GM18499 (cell line): ENCODE measurements around the gene ZNF615.
"Not testable (repeated sequence)": the region's sequence is repeated elsewhere in the genome, so short reads cannot be mapped to it uniquely, and the experiment has no call there.

Experiments
- ATAC-seq: cut with Tn5 transposase; IDR thresholded peaks from one replicate; pipeline ENCODE4 v1.9.1; 2021; ENCODE audit warnings: moderate number of reproducible peaks; ENCODE audit not compliant: insufficient read depth, unreplicated experiment

The ZNF615 gene

DNA sequence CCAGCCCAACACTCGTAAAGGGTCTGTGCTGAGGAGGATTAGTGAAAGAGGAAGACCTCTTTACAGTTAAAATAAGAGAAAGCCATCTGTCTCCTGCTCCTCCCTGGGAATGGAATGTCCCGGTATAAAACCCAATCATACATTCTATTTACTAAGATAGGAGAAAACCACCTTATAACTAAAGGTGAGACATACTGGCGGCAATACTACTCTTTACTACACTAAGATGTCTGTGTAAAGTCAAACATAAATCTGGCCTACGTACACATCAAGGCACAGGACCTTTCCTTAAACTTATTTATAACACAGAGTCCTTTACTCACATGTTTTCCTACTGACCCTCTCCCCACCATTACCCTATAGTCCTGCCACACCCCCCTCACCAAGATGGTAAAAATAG, 24.6 kb downstream of the ZNF615 start:
- no peak for ATAC-seq

DNA sequence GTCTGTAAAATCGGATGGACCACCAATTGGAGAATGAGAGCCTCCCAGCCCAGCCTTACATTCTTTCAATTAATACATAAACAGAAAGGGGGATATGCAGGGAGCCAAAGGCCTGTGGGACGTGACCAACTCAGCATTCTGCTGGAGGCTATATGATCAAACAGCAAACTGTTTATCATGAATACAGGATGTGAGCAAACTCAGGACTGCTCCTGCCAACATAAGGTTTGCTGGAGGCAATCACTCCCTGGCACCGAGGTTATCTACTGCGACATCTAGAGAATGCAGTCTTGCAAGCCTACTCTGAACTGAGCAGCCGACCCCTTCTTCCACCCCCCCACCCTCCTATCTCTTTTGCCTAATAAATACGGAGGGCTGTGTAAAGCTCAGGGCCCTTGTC, 27.1 kb downstream of the ZNF615 start:
- not testable (repeated sequence) for ATAC-seq

DNA sequence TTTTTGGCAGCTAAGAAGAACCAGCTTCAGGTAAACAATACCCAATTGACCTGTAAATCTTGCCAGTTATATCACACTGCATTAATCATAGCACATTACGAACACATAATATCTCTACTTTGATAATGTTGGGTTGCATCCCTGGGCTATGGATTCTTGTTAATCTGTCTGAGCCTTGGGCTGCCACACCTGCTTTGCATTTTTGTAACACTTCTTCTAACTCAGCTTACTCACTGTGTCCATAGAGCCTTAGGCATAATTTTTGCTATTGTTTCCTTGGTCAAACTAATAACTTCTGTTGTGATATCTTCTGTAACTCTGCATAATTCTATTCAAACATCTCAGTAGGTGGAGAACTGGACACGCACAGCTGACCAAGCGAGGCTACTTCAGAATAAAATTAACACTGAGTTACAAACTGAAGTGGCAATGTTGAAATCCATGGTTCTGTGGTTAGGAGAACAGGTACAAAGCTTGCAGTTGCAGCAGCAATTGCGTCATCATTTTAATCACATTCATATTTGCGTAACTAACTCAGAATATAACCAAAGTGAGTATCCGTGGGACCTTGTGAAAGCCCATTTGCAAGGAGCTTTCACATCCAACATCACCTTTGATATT, 27.8 kb downstream of the ZNF615 start:
- ATAC-seq = no peak

DNA sequence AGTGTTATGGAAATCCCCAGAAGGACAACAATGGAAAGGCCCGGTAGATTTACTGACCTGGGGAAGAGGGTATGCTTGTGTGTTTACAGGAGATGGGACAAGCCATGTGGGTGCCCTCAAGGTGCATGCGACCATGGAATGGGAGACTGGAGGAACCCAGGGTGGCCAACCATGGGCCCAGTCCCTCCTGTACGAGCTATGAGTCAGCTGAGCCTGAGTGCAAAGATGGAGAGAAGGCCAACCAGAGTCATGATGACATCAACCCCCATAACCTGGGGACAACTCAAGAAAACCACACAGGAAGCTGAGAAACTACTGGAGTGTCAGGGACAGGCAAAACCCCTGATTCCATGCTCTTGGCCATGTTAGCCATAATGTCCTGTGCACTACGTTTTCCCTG, 29.1 kb downstream of the ZNF615 start:
- no peak for ATAC-seq

DNA sequence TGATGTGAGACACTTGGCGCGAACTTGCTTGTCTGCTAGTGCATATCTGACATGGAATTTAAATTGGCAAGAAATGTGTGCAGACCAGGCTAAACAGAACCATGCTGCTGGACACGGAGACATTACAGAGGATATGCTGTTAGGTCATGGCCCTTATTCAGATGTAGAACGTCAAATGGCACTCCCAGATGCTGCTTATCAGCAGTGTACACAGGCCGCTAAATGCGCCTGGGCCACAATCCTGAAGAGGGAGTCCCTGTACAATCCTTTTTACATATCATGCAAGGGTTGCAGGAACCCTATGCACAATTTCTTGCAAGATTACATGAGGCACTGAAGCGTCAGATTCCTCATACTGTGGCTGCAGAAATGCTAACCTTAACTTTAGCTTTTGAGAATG, 30.7 kb downstream of the ZNF615 start:
- ATAC-seq = no peak

DNA sequence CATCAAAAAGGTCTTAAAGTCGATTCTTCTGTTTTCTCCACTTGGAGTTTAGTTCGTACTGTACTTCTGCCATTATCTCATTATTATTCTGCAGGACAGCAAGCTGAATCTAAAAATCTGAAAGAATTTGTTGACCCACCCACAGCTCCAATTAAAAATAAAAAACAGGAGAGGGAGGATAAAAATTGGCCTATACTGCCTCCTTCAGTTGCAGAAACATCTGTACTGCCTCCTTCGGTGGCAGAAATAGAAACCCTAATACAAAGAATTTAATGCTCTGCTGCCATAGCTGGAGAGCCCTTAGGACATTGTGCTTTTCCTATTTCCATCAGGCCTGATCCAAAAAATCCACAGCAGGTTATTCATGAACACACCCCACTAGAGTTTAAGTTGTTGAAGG, 31.2 kb downstream of the ZNF615 start:
- ATAC-seq = no peak

DNA sequence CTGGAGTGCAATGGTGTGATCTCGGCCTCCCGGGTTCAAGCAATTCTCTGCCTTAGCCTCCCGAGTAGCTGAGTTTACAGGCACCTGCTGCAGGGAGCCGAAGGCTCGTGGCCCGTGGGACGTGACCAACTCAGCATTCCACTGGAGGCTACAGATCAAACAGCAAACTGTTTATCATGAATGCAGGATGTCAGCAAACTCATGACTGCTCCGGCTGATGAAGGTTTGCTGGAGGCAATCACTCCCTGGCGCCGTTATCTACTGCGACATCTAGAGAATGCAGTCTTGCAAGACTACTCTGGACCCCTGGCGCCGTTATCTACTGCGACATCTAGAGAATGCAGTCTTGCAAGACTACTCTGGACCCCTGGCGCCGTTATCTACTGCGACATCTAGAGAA, 32.2 kb downstream of the ZNF615 start:
- ATAC-seq = not testable (repeated sequence)

DNA sequence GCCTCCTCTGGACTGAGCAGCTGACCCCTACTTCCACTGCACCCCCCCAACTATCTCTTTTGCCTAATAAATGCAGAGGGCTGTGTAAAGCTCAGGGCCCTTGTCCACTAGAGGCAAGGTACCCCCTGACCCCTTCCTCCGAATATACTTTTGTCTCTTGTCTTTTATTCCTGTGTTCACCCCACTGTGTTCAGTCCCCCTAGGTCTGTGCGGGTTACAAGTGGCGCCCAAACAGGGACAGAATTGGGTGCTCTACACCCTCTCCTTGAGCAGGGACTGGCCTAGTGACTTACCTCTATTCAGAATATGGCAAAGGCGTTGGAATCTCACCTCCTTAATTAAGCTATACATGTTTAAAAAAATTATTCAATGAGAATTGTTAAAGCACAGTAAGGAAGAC, 36.4 kb downstream of the ZNF615 start:
- no peak for ATAC-seq

DNA sequence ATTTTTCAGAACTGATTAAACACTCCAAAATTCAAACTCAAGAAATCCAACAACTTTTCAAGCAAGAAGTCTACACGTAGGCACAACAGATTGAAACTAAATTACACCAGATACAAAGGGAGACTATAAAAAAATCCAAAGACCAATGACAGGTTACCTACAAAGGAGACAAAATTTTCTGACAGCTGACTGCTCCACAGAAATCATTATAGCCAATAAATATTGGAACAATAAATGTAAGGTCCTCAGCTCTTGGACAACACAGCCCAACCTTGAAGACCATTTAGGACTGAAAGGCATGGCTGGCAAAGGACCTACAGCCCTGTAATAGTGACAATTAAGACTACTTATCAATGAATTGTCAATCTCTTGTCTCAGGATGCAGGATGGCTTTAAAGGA, 37.3 kb downstream of the ZNF615 start:
- ATAC-seq = no peak

DNA sequence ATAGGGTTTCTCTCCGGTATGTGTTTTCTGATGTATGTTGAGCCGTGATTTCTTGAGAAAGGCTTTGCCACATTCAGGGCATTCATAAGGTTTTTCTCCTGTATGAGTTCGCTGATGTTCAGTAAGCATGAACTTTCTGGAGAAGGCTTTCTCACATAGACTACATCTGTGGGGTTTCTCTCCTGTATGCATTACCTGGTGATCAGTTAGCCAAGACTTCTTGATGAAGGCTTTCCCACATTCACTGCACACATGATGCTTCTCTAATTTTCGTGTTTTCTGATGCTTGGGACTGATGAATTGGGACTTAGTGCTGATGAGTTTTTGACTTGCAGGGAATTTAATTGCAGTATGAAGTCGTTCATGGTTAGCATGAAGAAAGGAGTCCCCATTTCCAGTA, 42.4 kb downstream of the ZNF615 start:
- no peak for ATAC-seq

DNA sequence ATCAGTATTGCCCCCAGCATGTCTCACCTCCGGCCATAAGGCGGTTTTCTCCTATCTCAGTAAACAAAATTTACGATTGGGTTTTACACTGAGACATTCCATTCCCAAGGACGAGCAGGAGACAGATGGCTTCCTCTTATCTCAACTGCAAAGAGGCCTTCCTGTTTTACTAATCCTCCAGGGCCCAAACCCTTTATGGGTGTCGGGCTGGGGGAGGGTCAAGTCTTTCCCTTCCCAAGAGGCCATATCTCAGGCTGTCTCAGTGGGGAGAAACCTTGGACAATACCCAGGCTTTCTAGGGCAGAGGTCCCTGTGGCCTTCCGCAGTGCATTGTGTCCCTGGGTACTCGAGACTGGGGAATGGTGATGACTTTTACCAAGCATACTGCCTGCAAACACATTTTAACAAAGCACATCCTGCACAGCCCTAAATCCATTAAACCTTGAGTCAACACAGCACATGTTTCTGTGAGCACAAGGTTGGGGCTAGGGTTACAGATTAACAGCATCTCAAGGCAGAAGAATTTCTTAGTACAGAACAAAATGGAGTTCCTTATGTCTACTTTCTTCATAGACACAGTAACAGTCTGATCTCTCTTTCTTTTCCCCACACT, 47.3 kb downstream of the ZNF615 start:
- not testable (repeated sequence) for ATAC-seq

DNA sequence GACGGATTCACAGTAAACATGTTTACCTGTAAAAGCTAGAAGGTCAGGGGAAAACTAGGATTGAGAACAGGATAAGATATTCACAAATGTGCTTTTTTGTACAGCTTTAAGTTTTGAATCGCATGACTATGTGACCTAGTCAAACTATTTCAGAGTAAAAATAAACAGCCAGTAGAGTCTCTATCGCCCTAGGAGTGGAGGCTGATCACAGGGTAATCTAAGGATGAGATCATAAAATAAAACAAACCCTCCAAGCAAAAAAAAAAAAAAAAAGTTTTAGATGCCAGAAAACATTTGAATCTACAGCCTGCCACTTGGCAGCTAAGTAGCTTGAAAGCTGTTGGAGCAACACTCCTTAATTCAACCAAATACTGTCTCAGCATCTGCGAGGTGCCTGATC, 48.2 kb downstream of the ZNF615 start:
- no peak for ATAC-seq

DNA sequence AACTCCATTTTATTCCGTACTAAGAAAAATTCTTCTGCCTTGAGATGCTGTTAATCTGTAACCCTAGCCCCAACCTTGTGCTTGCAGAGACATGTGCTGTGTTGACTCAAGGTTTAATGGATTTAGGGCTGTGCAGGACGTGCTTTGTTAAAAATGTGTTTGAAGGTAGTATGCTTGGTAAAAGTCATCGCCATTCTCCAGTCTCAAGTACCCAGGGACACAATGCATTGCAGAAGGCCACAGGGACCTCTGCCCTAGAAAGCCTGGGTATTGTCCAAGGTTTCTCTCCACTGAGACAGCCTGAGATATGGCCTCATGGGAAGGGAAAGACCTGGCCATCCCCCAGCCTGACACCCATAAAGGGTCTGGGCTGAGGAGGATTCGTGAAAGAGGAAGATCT, 50.2 kb downstream of the ZNF615 start:
- not testable (repeated sequence) for ATAC-seq

DNA sequence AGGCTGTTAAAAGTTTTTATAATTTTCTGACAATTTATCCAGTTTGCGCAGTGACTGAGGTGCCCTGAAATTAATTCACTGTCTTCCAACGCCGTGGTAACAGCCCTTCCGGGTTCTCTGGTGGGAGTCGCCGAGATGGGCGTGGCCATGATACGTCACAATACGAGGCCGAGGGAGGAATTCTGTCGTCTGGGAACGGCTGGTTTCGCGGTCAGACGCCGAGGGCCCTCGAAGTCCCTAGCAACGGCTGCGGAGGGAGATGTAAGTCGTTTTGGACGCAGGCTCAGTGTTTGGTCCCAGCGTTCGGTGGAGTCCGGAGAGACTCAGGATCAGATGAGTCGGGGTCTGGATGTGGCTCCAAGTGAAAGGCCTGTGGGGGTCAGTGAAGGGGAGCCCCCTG, 59.0 kb downstream of the ZNF615 start:
- no peak for ATAC-seq

DNA sequence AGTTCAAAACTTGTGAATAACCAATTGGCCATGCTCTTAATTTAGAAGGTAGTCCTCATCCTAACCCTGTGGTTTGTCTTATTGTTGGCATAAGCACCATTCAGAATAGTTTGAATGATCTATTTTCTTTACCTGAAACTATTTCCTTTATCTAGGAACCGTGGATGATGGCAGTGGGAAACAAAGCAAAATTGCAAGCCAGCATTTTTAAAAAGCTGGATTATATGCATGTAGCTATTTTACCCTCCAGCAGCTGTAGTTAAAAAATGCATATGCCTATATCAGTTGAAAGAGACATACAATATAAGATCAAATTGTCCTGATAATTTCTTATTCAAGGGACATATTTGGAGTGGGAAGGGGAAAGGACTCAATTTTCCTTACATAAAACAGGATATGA, 61.4 kb downstream of the ZNF615 start:
- ATAC-seq = no peak

DNA sequence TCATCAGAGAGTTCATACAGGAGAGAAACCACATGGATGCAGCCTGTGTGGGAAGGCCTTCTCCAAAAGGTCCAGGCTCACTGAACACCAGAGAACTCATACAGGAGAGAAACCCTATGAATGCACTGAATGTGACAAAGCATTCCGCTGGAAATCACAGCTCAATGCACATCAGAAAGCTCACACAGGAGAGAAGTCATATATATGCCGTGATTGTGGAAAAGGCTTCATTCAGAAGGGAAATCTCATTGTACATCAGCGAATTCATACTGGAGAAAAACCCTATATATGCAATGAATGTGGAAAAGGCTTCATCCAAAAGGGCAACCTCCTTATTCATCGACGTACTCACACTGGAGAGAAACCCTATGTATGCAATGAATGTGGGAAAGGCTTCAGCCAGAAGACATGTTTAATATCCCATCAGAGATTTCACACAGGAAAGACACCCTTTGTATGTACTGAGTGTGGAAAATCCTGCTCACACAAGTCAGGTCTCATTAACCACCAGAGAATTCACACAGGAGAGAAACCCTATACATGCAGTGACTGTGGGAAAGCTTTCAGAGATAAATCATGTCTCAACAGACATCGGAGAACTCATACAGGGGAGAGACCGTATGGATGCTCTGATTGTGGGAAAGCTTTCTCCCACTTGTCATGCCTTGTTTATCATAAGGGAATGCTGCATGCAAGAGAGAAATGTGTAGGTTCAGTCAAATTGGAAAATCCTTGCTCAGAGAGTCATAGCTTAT, 63.0 kb downstream of the ZNF615 start:
- ATAC-seq = no peak
